ACC112 (cell line): ENCODE results near the gene MIA2.

Source experiments
- H2AFZ ChIP-seq: fragments of 200-600 bp; sonication (generic); one replicate; pipeline ENCODE4 v1.6.0; 2017; ENCODE audit warnings: antibody characterized with exemption, low read length; ENCODE audit not compliant: unreplicated experiment
- H3K27ac ChIP-seq: fragments of 200-600 bp; sonication (generic); 2 replicates; pipeline ENCODE4 v1.5.1; 2014; ENCODE audit warnings: low read depth, mild to moderate bottlenecking, antibody characterized with exemption, low read length, moderate library complexity
- H3K27me3 ChIP-seq: fragments of 200-600 bp; sonication (generic); 2 replicates; pipeline ENCODE4 v1.6.1; 2014; ENCODE audit warnings: mild to moderate bottlenecking, antibody characterized with exemption, low read length, moderate library complexity, mixed read lengths; ENCODE audit not compliant: insufficient read depth
- H3K36me3 ChIP-seq: fragments of 200-600 bp; sonication (generic); 2 replicates; pipeline ENCODE4 v1.6.1; 2016; ENCODE audit warnings: mild to moderate bottlenecking, antibody characterized with exemption, low read length, moderate library complexity, mixed read lengths; ENCODE audit not compliant: insufficient read depth
- H3K4me1 ChIP-seq: fragments of 200-600 bp; sonication (generic); one replicate; pipeline ENCODE4 v1.6.1; 2016; ENCODE audit warnings: low read length, mixed read lengths; ENCODE audit not compliant: insufficient read depth, unreplicated experiment, control insufficient read depth
- H3K4me3 ChIP-seq: fragments of 200-600 bp; sonication (generic); 2 replicates; pipeline ENCODE4 v1.5.1; 2014; ENCODE audit warnings: mild to moderate bottlenecking, low read depth, low read length
- H3K79me2 ChIP-seq: fragments of 200-600 bp; sonication (generic); one replicate; pipeline ENCODE4 v1.6.0; 2016; ENCODE audit warnings: low read length; ENCODE audit not compliant: control insufficient read depth, unreplicated experiment, insufficient read depth

MIA2 gene

DNA sequence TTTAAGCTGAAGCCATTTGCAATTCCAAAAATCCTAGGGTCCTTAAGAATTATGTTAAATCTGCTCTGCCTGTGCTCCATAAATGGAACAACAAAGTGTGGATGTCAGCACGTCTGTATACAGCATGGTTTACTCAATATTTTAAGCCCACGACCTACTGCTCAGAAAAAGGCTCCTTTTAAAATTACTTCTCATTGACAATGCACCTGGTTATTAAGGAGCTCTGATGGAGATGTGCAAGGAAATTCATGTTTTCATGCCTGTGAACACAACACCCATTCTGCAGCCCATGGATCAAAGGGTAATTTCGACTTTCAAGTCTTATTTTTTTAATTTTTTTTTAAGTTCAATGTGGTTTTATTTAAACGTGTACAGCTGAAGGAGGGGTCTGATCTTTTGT lies 150.5 kb downstream of the MIA2 start:
- H3K27me3 ChIP-seq = no peaks in the 10 kb centered on the region
- H3K79me2 ChIP-seq = no peaks in the 10 kb centered on the region
- H3K36me3 ChIP-seq = no peaks in the 10 kb centered on the region
- no peak overlapping the region for H3K4me3 ChIP-seq
- no peaks in the 10 kb centered on the region for H3K4me1 ChIP-seq
- H2AFZ ChIP-seq = no peak overlapping the region
- no peak overlapping the region for H3K27ac ChIP-seq

DNA sequence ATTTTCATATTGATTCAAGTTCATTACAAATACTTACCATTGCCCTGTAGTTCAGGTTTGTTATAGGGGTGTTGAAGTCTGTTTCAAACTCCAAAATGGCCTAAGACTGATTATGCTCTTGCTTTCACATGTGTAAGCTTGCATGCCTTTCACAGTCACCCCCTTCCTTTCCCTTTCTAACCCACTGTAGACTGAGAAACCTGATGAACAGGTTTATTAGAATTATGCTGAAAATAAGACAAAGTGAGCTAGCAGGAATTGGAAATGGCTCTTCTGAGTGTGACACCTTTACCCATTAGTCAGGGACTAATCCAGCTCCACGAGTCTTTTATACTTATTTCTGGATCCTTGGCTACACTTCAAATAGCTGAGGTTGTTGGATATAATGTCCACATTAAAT lies 159.6 kb downstream of the MIA2 start:
- Histone ChIP-seq H3K36me3 (no peaks in the 10 kb centered on the region), H3K4me1 (peaks cover 10% of the 10 kb centered on the region), H3K4me3 (no peak overlapping the region), H3K79me2 (no peaks in the 10 kb centered on the region), H3K27ac (no peak overlapping the region), H3K27me3 (no peaks in the 10 kb centered on the region), H2AFZ (no peak overlapping the region)

GRCh38 chr14:39395555-39396254 lies 162.0 kb downstream of the MIA2 start:
- peaks cover 10% of the 10 kb centered on the region for H3K4me1 ChIP-seq
- H3K27ac ChIP-seq = no peak overlapping the region

DNA sequence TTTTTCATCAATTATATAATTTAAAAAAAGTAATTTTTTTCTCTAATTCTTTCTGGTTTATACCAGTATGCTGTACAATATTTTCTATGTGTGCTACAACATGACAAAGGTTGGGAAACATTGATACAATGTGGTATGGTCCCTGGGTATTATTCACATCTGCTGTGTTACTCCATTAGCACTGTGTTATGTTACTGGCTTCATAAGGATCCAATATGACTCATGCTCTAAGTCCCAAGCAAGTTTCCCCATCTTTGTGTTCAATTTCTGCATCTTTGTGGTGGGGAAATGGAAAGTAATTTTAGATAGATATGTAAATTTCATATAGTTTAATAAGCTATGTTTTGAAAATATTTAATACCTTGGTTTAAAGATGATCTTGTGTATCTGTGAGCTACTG lies 162.7 kb downstream of the MIA2 start:
- Histone ChIP-seq H2AFZ (no peak overlapping the region), H3K36me3 (peaks cover 6% of the 10 kb centered on the region; the same call in 1 of the 2 replicates), H3K27ac (no peak overlapping the region), H3K4me3 (no peak overlapping the region), H3K4me1 (peaks cover 10% of the 10 kb centered on the region), H3K79me2 (no peaks in the 10 kb centered on the region), H3K27me3 (no peaks in the 10 kb centered on the region)

More at GRCh38 chr14:39395555-39396254, 162.0 kb downstream of the MIA2 start:
- Histone ChIP-seq H2AFZ (peak overlapping the region; percentile 30), H3K36me3 (0 out of 2 replicates have a peak, but pooled peaks cover under 1% of the 10 kb centered on the region), H3K27me3 (no peaks in the 10 kb centered on the region), H3K79me2 (no peaks in the 10 kb centered on the region), H3K4me3 (no peak overlapping the region)

DNA sequence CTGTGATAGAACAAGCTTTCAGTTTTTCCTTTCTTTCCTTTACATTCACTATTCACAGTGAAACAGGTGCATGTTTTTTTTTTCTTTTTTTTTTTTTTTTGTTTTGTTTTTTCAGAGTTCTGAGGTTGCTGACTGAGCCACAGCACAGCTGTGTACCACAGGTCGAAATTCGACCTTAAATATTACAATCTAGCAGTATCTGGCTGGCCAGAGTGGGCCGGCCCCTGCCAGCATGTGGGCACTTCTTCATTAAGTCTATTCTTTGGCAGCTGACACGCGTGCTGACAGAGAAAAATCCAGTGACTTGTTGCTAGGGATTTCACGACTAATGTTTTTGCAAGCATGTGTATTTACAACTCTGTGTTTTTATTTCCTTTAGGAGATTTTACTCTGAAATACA lies 164.7 kb downstream of the MIA2 start:
- H3K27ac ChIP-seq = no peak overlapping the region
- peaks cover 8% of the 10 kb centered on the region; the same call in 1 of the 2 replicates for H3K36me3 ChIP-seq
- H3K4me1 ChIP-seq = peaks cover 10% of the 10 kb centered on the region
- H3K79me2 ChIP-seq = no peaks in the 10 kb centered on the region
- H2AFZ ChIP-seq = no peak overlapping the region
- no peaks in the 10 kb centered on the region for H3K27me3 ChIP-seq
- no peak overlapping the region for H3K4me3 ChIP-seq

GRCh38 chr14:39406560-39406959 lies 172.8 kb downstream of the MIA2 start:
- no peaks in the 10 kb centered on the region for H3K4me1 ChIP-seq
- H3K27me3 ChIP-seq = no peaks in the 10 kb centered on the region
- 0 out of 2 replicates have a peak, but pooled peaks cover 1% of the 10 kb centered on the region for H3K36me3 ChIP-seq
- no peak overlapping the region for H2AFZ ChIP-seq
- H3K79me2 ChIP-seq = peaks cover 6% of the 10 kb centered on the region
- H3K27ac ChIP-seq = no peak overlapping the region
- no peak overlapping the region for H3K4me3 ChIP-seq

- Histone ChIP-seq H3K27me3 (no peaks in the 10 kb centered on the region), H3K36me3 (peaks cover 10% of the 10 kb centered on the region; the same call in 1 of the 2 replicates)
These were observed 182.4 kb downstream of the MIA2 start for GRCh38 chr14:39416072-39416471.

DNA sequence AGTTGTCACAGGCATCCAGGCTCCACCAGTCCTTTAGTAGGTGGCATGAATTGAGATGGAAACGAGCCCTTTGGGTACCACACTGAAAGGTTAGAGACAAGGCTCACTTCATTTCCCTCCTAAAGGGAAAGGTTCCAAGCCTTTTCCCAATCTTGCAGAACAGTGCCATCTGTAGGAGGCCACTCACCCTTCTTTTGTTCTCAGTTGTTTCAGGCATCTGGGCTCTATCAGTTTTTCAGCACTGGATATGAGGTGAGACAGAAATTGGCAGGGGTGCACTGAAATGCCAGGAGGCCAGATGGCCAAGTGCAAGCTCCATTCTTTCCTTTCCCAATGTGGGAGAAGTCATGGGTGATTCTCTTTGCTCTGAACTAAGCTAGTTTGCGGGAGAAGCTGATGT lies 183.3 kb downstream of the MIA2 start:
- peaks cover 10% of the 10 kb centered on the region; the same call in 1 of the 2 replicates for H3K36me3 ChIP-seq
- no peak overlapping the region for H2AFZ ChIP-seq
- H3K4me3 ChIP-seq = no peak overlapping the region
- H3K79me2 ChIP-seq = peaks cover 3% of the 10 kb centered on the region
- no peaks in the 10 kb centered on the region for H3K27me3 ChIP-seq
- H3K4me1 ChIP-seq = no peaks in the 10 kb centered on the region
- H3K27ac ChIP-seq = no peak overlapping the region

More at GRCh38 chr14:39416072-39416471, 182.4 kb downstream of the MIA2 start:
- Histone ChIP-seq H3K79me2 (peaks cover 3% of the 10 kb centered on the region), H3K4me3 (no peak overlapping the region), H2AFZ (no peak overlapping the region), H3K27ac (no peak overlapping the region), H3K4me1 (no peaks in the 10 kb centered on the region)

DNA sequence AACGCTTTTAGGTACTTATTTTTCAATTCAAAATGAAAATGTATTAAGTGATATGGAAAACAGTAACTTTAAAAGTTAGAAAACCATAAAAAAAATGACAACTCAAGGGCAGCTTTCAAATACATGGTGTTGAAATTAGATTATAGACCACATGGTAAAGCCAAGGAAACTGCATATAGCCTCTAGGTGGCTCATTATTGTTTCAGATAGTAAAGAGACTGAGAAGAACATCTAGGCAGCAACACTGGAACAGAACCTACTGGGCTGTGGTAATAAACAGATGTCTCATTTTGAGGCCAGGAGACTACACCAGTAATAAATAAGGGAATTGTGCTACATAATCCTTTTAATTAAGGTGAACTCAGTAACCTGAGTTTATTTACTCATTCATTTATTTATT lies 185.6 kb downstream of the MIA2 start:
- Histone ChIP-seq H3K79me2 (peaks cover 10% of the 10 kb centered on the region), H3K27ac (no peak overlapping the region), H3K27me3 (no peaks in the 10 kb centered on the region), H3K4me3 (no peak overlapping the region), H3K4me1 (no peaks in the 10 kb centered on the region), H3K36me3 (no peaks in the 10 kb centered on the region), H2AFZ (no peak overlapping the region)

- H3K4me3 ChIP-seq = no peak overlapping the region
- no peak overlapping the region for H2AFZ ChIP-seq
- no peaks in the 10 kb centered on the region for H3K27me3 ChIP-seq
- no peaks in the 10 kb centered on the region for H3K36me3 ChIP-seq
- peaks cover 10% of the 10 kb centered on the region for H3K4me1 ChIP-seq
- H3K79me2 ChIP-seq = peaks cover 16% of the 10 kb centered on the region
- H3K27ac ChIP-seq = no peak overlapping the region
These were observed 188.5 kb downstream of the MIA2 start for GRCh38 chr14:39422243-39422642.

GRCh38 chr14:39423793-39424192 lies 190.1 kb downstream of the MIA2 start:
- peaks cover 28% of the 10 kb centered on the region for H3K79me2 ChIP-seq
- no peak overlapping the region for H3K27ac ChIP-seq
- no peaks in the 10 kb centered on the region for H3K36me3 ChIP-seq
- H3K4me1 ChIP-seq = peaks cover 13% of the 10 kb centered on the region
- no peak overlapping the region for H3K4me3 ChIP-seq
- no peak overlapping the region for H2AFZ ChIP-seq
- no peaks in the 10 kb centered on the region for H3K27me3 ChIP-seq
